SW 1271 (cell line): Measurements from ENCODE around the gene ACOT11.

Experiments
- DNase-seq, 2 experiments: peaks; one replicate each; lab custom pipeline; 2025; lab: John Stamatoyannopoulos, UW

The ACOT11 gene

GRCh38 chr1:54537611-54538010 is 10.4 kb upstream of the ACOT11 start:
- DNase-seq = no peak

GRCh38 chr1:54538538-54538937 is 9.5 kb upstream of the ACOT11 start:
- no peak for DNase-seq

GRCh38 chr1:54540582-54541295 is 7.3 kb upstream of the ACOT11 start:
- no peak for DNase-seq

DNA sequence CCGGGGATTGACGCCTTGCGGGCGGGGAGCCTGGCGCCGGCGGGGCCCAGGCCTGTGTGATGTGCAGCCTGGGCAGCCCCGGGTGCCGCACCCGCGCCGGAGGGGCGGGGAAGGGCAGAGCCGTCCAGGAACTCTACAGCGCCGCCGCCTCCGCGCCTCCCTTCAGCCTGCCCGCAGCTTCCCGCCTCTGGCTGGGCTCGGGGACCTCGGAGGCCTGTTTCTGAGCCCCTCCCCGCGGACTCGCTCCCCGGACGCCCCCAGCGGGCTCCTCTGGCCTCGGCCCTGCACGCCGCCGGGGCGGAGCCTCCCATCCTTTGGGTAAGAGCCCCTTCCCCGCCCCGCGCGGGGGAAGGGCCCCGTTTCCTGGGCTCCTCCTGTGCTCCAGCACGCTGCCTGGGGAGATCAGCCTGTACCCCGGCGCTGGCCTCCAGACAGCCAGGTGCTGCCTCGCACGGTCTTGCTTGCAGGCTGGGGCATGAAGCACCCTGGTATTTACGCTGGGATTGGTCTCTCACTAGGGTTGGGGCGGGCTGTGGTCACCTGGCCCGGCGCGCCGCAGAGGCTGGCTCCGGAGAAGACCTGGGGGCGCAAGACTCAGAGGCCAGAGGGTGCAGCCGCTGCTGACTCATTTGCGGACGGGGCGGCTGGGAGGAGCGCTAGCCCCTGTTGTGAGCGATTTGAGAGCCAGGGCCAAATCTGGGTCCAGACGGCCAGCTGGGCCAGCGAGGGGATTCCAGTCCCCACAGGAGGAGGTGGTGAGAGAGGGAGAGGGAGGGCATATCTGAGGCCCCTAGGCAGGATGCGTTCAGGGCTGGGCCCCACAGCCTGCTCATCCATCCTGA is 5.7 kb upstream of the ACOT11 start:
- no peak for DNase-seq

DNA sequence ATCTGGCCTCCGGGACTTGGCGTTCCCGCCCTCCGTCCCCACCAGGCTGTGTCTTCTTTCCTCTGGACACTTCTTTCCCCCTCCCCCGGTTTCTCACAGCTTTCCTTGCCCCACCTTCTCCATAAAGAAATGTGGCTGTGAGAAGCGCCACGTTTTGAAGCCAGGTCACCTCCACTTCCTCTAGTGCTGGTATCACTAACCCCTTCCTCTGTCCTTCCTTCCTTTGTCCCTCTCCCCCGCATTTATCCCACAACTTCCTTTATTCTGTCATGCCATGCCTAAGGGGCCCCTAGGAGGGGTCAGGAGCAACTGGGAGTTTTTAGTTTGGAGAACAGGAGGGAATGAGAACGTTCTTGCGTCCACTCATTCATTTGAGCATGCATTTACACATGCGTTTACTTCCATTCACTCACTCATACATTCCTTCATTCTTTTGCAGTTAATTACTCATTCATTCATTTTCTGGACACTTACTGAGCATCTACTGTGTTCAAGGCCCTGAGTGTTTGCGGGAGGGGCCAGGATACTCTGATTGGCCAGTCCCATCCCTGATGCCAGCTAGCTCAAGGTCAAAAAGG is 5.0 kb upstream of the ACOT11 start:
- no peak for DNase-seq

DNA sequence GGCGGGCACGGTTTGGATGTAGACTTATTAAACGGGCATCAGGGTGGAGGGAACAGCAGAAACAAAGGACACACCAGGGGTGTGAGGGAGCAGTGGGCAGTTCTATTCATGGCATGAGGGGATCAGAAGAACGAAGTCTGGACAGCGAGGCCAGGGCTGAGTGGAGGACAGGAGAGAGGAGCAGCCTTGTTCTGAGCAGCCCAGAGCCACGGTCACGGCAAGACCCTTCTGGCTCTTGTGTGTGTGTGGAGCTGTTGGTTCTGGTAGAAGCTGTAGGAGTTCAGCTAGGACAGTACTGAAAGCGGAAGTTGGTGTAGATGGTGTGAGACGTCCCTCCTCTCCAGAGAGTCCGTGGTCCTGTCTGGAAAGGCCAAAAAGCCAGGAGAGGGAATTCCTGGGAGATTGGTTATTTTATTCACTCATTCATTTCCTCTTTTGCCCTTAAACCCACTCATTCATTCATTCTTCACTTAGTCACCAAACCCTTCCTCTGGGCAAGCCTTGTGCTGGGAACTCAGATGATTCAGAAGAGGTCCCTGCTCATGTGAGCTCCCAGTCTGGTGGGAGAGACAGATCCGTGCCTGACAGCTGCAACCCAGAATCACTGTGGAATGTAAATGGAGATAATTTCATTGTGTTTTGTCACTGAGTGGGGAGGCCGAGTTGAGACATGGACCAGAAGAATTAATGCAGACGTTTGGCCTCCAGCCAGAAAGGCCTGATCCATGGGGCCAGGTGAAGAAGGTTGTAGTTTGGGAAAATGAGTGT is 4.1 kb upstream of the ACOT11 start:
- DNase-seq = no peak

- no peak for DNase-seq
Observed at GRCh38 chr1:54545916-54546635, 2.0 kb upstream of the ACOT11 start.

- DNase-seq = no peak
Observed at GRCh38 chr1:54546651-54547401, 1.2 kb upstream of the ACOT11 start.

GRCh38 chr1:54548389-54549044 is 489 bp downstream of the ACOT11 start:
- no peak for DNase-seq

DNA sequence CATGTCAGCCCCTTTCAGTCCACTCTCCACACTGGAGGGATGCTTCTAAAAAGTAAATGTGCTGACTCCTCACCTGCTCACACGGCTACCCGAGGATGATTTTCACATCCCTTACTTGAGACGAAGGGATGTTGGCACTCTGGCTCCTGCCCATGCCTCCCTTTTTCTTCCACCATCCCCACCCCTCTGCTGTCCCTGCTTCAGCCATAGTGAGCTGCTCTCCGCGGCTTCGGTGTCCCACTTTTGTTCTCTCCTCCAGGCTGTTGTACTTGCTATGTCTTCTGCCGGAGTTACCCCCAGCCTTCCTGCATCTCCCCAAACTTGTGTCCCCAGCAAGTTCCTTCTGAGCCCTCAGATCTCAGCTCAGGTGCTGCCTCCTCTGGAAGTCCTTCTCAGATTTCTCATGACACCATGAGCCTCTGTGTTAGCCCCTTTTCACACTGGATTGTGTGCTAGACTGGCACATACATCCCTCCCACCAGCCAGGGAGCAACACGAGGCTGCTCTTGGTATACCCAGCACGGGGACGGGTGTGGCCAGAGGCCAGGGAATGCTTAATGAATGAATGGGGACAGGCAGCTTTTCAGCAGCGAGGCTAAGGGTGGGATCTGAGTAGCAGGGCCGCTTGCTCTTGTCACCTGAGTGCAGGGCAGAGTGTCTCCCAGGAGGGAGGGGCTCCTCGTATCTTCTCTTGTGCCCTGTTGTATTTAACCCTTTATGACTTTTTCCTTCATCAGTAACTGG is 1.3 kb downstream of the ACOT11 start:
- DNase-seq = no peak

DNA sequence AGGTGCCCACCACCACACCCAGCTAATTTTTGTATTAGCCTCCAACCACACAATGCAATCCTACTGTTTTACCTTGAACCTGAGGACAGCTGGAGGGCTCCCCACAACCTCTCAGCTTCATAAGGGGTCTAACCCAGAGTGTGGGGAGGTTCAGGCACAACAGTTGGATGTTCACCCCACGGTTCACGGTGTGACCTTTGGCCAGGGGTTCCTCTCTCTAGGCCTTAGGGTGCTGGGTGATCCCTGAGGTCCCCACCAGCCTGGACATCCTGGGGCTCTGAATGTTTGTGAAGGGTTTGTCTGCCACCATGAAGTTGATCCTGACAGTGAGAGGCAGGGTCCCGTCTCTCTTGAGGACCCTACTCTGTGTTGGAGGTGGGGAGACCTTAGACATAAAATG is 3.9 kb downstream of the ACOT11 start:
- DNase-seq = no peak

GRCh38 chr1:54553602-54554313 is 5.7 kb downstream of the ACOT11 start:
- DNase-seq = no peak

DNA sequence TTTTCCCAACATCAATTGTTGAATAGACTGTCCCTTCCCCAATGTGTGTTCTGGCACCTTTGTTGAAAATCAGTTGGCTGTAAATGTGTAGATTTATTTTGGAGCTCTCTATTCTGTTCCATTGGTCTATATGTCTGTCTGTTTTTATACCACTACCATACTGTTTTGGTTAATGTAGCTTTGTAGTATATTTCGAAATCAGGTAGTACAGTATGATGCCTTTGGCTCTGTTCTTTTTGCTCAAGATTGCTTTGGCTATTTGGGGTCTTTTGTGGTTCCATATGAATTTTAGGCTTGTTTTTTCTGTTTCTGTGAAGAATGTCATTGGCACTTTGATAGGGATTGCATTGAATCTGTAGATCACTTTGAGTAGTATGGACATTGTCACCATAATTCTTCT is 8.1 kb downstream of the ACOT11 start:
- no peak for DNase-seq

- no peak for DNase-seq
Observed at GRCh38 chr1:54557671-54558355, 9.8 kb downstream of the ACOT11 start.

DNA sequence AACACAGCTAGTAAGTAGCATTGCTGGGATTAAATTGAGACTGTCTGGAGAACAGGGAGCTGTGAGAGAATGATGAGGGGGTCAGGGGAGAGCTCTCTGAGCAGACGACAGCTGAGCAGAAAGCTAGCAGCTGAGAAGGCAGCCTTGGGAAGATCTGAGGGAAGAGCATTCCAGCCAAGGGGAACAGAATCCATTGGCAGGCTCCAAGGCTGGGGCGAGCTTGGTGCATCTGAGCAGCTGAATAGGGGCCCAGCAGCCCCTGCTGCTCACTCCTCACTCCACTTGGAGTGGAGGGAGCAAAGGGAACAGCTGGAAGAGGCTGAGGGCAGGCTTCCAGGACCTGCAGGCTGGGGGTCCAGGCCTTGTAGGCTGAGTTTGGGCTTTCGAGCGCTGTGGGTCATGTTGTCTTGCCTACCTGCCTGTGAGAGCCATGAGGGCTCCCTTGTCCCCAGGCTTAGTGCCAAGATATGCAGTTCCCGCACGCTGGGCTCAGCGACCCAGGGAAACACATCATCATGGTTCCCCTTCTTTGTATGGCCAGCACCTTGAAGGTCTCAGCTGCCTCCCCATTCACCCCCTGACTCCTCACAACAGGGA is 10.5 kb downstream of the ACOT11 start:
- no peak for DNase-seq

GRCh38 chr1:54559111-54559548 is 11.1 kb downstream of the ACOT11 start:
- no peak for DNase-seq

- no peak for DNase-seq
Observed at GRCh38 chr1:54559771-54560231, 11.8 kb downstream of the ACOT11 start.
